Mucosa of gallbladder (tissue), 1 donor: ENCODE results near the gene ADGRL1. TPM values are rescaled to one million over a fixed set of nuclear protein-coding genes. Genes with fewer than 3 reads are reported as not detected.
"Not testable (repeated sequence)": the region's sequence is repeated elsewhere in the genome, so short reads cannot be mapped to it uniquely, and the experiment has no call there.

ENCODE experiments used
- DNase-seq: peaks from one replicate; pipeline ENCODE4 v3.0.0-alpha.2; 2020; ENCODE audit warnings: low spot score
- total RNA-seq: library from RNA; stranded (reverse); gene quantifications from one replicate; pipeline ENCODE4 v1.2.1, GENCODE V29; 2021
- donor health status: DM: no; HTN: no; CAD: no.

The ADGRL1 gene
- total RNA-seq, 1 donor from 2014 or later = 33.2 TPM

- DNase-seq = no peak
Observed at GRCh38 chr19:14161305-14161704, 44.7 kb downstream of the ADGRL1 start.

- no peak for DNase-seq
Observed at GRCh38 chr19:14160017-14160703, 45.8 kb downstream of the ADGRL1 start.

- no peak for DNase-seq
Observed at GRCh38 chr19:14159059-14159458, 46.9 kb downstream of the ADGRL1 start.

GRCh38 chr19:14158276-14159023 is 47.5 kb downstream of the ADGRL1 start:
- DNase-seq = no peak

- no peak for DNase-seq
Observed at GRCh38 chr19:14156971-14157717, 48.8 kb downstream of the ADGRL1 start.

- no peak for DNase-seq
Observed at GRCh38 chr19:14156122-14156521, 49.8 kb downstream of the ADGRL1 start.

GRCh38 chr19:14155371-14155770 is 50.6 kb downstream of the ADGRL1 start:
- no peak for DNase-seq

- DNase-seq = no peak
Observed at GRCh38 chr19:14152713-14153112, 53.3 kb downstream of the ADGRL1 start.

- DNase-seq = no peak
Observed at GRCh38 chr19:14150770-14151661, 55.0 kb downstream of the ADGRL1 start.

GRCh38 chr19:14150041-14150769 is 55.8 kb downstream of the ADGRL1 start:
- no peak for DNase-seq

GRCh38 chr19:14149509-14149994 is 56.4 kb downstream of the ADGRL1 start:
- DNase-seq = peak; percentile 70

- no peak for DNase-seq
Observed at GRCh38 chr19:14148751-14149410, 57.1 kb downstream of the ADGRL1 start.

GRCh38 chr19:14147797-14148605 is 58.0 kb downstream of the ADGRL1 start:
- peak; percentile 63 for DNase-seq

- no peak for DNase-seq
Observed at GRCh38 chr19:14146789-14147216, 59.2 kb downstream of the ADGRL1 start.

GRCh38 chr19:14146169-14146568 is 59.8 kb downstream of the ADGRL1 start:
- not testable (repeated sequence) for DNase-seq

GRCh38 chr19:14145381-14145780 is 60.6 kb downstream of the ADGRL1 start:
- no peak for DNase-seq

- DNase-seq = no peak
Observed at GRCh38 chr19:14142262-14143190, 63.4 kb downstream of the ADGRL1 start.

- DNase-seq = no peak
Observed at GRCh38 chr19:14141041-14141440, 64.9 kb downstream of the ADGRL1 start.
